HCT116 (cell line): ENCODE data around the gene CD207. TPM values are rescaled to one million over a fixed set of nuclear protein-coding genes. Genes with fewer than 3 reads are reported as not detected.

Experiments used
- ATAC-seq: fragments of 200-7000 bp; cut with Tn5 transposase; 2 replicates; pipeline ENCODE4 v1.9.1; 2020; ENCODE audit warnings: mild to moderate bottlenecking, moderate library complexity
- BruUV-seq: library from RNA; stranded (reverse); fragments of 400-500 nt; replicated peaks from 2 replicates; lab custom pipeline; 2021; lab: Mats Ljungman, UMichigan
- CTCF ChIA-PET: fragments of 300-600 bp; sonication (Branson Sonifier 250); formaldehyde crosslinking; loops from one replicate; lab custom pipeline; 2021; ENCODE audit warnings: antibody characterized with exemption; lab: Charles Lee
- POLR2A ChIA-PET: fragments of 300-600, 350-600 bp; sonication (Branson Sonifier 250); formaldehyde crosslinking; loops from one replicate; lab custom pipeline; 2021; ENCODE audit warnings: antibody characterized with exemption; lab: Charles Lee
- RAD21 ChIA-PET, 2 experiments: fragments of 300-600 bp; sonication (Branson Sonifier 250); formaldehyde crosslinking; loops; one replicate each; lab custom pipeline; 2023; ENCODE audit warnings: low total read pairs in 2 of 2; ENCODE audit not compliant: uncharacterized antibody in 2 of 2, unreplicated experiment in 2 of 2, low non-redundant PET in 1 of 2; lab: Charles Lee
- DNase-seq: peaks from one replicate; pipeline ENCODE4 v3.0.0-alpha.2; 2010; ENCODE audit warnings: low read depth, low spot score
- H2AFZ ChIP-seq: fragments of 200-600 bp; shearing (Covaris generic), sonication (generic); 2 replicates; pipeline ENCODE4 v1.6.1; 2017; ENCODE audit warnings: low read depth, mixed run types, mixed read lengths, antibody characterized with exemption, low read length; ENCODE audit not compliant: poor library complexity, severe bottlenecking
- H3K27ac ChIP-seq: 2 replicates; pipeline ENCODE4 v1.5.1; 2012; ENCODE audit warnings: low read depth, low read length
- H3K27me3 ChIP-seq: fragments of 200-600 bp; sonication (generic); 2 replicates; pipeline ENCODE4 v1.6.1; 2016; ENCODE audit warnings: mixed run types, low read length, mixed read lengths; ENCODE audit not compliant: insufficient read depth
- H3K36me3 ChIP-seq, 2 experiments: fragments of 200-500 bp in 1 of 2; fragments of 200-600 bp in 1 of 2; sonication (Bioruptor generic) in 1 of 2; sonication (generic) in 1 of 2; 2 replicates each; pipeline versions ENCODE4 v1.5.1 to v1.6.1; 2014 to 2016; ENCODE audit warnings: low read length in 2 of 2, inconsistent platforms in 1 of 2, mixed read lengths in 1 of 2, mixed run types in 1 of 2; ENCODE audit not compliant: insufficient read depth in 2 of 2, control insufficient read depth in 1 of 2
- H3K4me1 ChIP-seq, 2 experiments: fragments of 200-600 bp in 1 of 2; sonication (generic) in 1 of 2; 2 replicates each; pipeline versions ENCODE4 v1.5.1 to v1.6.1; 2012 to 2017; ENCODE audit warnings: low read length in 2 of 2, inconsistent platforms in 1 of 2, mild to moderate bottlenecking in 1 of 2, mixed read lengths in 1 of 2, mixed run types in 1 of 2, moderate library complexity in 1 of 2; ENCODE audit not compliant: insufficient read depth in 2 of 2, control insufficient read depth in 1 of 2
- H3K4me2 ChIP-seq: fragments of 200-600 bp; sonication (generic); 2 replicates; pipeline ENCODE4 v1.6.1; 2017; ENCODE audit warnings: mixed run types, low read length, mixed read lengths
- H3K4me3 ChIP-seq, 2 experiments: fragments of 200-600 bp in 1 of 2; sonication (generic) in 1 of 2; replicated peaks in 1 of 2; 2 replicates each; pipeline ENCODE4 v1.5.1; 2011 to 2016; ENCODE audit warnings: low read length in 2 of 2, control low read depth in 1 of 2, low read depth in 1 of 2, mild to moderate bottlenecking in 1 of 2, mixed read lengths in 1 of 2, mixed run types in 1 of 2
- H3K79me2 ChIP-seq: fragments of 200-600 bp; sonication (generic); 2 replicates; pipeline ENCODE4 v1.6.1; 2017; ENCODE audit warnings: mild to moderate bottlenecking, mixed run types, low read length, moderate library complexity, mixed read lengths; ENCODE audit not compliant: insufficient read depth
- H3K9ac ChIP-seq: fragments of 200-600 bp; sonication (generic); 2 replicates; pipeline ENCODE4 v1.6.1; 2016; ENCODE audit warnings: low read length, mixed read lengths
- H3K9me2 ChIP-seq: fragments of 200-600 bp; sonication (generic), shearing (Covaris generic); 2 replicates; pipeline ENCODE4 v1.6.1; 2017; ENCODE audit warnings: mixed run types, mild to moderate bottlenecking, moderate library complexity; ENCODE audit not compliant: insufficient read depth
- H3K9me3 ChIP-seq, 2 experiments: fragments of 200-500 bp in 1 of 2; fragments of 200-600 bp in 1 of 2; sonication (Bioruptor generic) in 1 of 2; sonication (generic) in 1 of 2; 2 replicates each; pipeline ENCODE4 v1.6.1; 2014 to 2017; ENCODE audit warnings: low read length in 2 of 2, mixed read lengths in 2 of 2, inconsistent platforms in 1 of 2, low read depth in 1 of 2, mild to moderate bottlenecking in 1 of 2, mixed run types in 1 of 2, moderate library complexity in 1 of 2; ENCODE audit not compliant: control insufficient read depth in 1 of 2, insufficient read depth in 1 of 2
- H4K20me1 ChIP-seq: fragments of 200-600 bp; sonication (generic), shearing (Covaris generic); 2 replicates; pipeline ENCODE4 v1.6.1; 2017; ENCODE audit warnings: mixed run types, mild to moderate bottlenecking, moderate library complexity; ENCODE audit not compliant: insufficient read depth
- ATF3 ChIP-seq: IDR thresholded peaks from 2 replicates; pipeline ENCODE4 v1.6.1; 2012
- ELF1 ChIP-seq: IDR thresholded peaks from 2 replicates; pipeline ENCODE4 v1.6.1; 2012; ENCODE audit warnings: low read depth, borderline replicate concordance
- EZH2 ChIP-seq: fragments of 200-600 bp; sonication (generic); IDR thresholded peaks from 2 replicates; pipeline ENCODE4 v1.6.1; 2017; ENCODE audit warnings: antibody characterized with exemption, mixed run types
- SIN3A ChIP-seq: IDR thresholded peaks from 2 replicates; pipeline ENCODE4 v1.6.1; 2012; ENCODE audit warnings: low read depth
- SRF ChIP-seq: IDR thresholded peaks from 2 replicates; pipeline ENCODE4 v1.6.1; 2012; ENCODE audit warnings: low read depth
- TCF7L2 ChIP-seq: IDR thresholded peaks from 2 replicates; pipeline ENCODE4 v1.7.0; 2011; ENCODE audit warnings: borderline replicate concordance, inconsistent platforms; ENCODE audit not compliant: insufficient read depth, insufficient read length; ENCODE audit errors: extremely low read depth
- YY1 ChIP-seq: IDR thresholded peaks from 2 replicates; pipeline ENCODE4 v1.6.1; 2011; ENCODE audit warnings: low read length, low read depth, moderate library complexity, mild to moderate bottlenecking; ENCODE audit not compliant: insufficient replicate concordance; ENCODE audit errors: extremely low read depth
- intact Hi-C: fragments of 100-400 bp; cut with micrococcal nuclease; formaldehyde crosslinking; loops from 2 replicates; pipeline ENCODE4 v1.10.0; 2022
- total RNA-seq: library from RNA; stranded (reverse); gene quantifications from one replicate; pipeline ENCODE4 v1.2.1, GENCODE V29; 2021; ENCODE audit not compliant: unreplicated experiment
- TF ChIP-seq, protein P1 (sequence below): IDR thresholded peaks from 2 replicates; pipeline ENCODE4 v1.6.1; 2011; ENCODE audit warnings: mild to moderate bottlenecking, low read length, moderate library complexity; ENCODE audit not compliant: insufficient replicate concordance; ENCODE audit errors: extremely low read depth

Gene CD207
- total RNA-seq, 1 experiment from 2014 or later: not detected

GRCh38 chr2:70842401-70842800 is 6.8 kb upstream of the CD207 start (continued):
- TF ChIP-seq EZH2: no peak
- no peak for TF ChIP-seq SIN3A
- TF ChIP-seq SRF: no peak
- no peak for TF ChIP-seq ELF1

DNA sequence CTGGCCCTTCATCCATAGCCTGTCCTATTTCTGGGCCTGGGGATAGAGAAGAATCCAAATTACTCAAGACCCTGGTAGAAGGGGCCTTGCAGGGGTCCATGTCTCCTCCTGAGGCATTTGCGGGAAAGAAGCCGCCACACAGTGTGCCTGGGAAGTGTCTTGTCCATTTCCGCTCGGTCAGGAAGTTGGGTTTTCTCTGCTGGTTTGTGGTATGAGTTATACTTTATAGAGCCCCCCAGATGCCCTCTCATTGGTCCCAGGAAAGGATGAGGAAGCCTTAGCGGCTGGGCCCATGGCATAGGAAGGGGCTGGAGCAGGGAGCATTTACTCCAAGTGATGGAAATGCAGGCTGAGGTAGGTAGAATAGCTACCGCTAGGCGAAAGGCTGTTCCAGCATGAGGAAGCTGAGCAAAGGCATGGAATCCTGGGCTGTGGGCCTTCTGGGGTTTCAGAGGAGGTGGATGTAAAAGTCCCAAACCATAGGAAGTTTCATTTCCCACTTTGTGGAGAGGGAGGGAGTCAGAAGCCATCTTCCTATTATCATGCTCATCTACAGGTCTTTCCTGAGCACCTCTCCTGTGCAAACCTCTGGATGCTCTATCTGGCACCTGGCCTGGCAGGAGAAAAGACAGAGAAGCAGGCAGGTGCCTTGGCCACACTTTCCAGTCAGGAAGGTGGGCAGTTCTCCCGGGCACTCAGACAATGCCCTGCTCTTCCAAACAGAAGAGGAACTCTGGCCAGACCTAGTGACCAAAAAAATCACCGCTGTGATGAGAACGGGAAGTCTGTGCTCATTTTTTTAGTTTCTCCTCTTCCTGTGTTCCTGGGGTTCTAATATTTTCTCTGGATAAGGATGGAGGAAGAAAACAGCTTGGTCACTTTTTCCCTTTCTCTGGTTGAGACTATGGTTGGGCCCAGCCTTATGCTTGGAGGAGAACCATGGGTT is 2.6 kb upstream of the CD207 start:
- no peaks in the 10 kb centered on the region for H3K4me1 ChIP-seq
- H3K9me2 ChIP-seq: no peaks in the 10 kb centered on the region
- intact Hi-C loops: no loop called here
- H3K9ac ChIP-seq: no peak overlapping the region
- H3K27me3 ChIP-seq: no peaks in the 10 kb centered on the region
- H3K79me2 ChIP-seq: no peaks in the 10 kb centered on the region
- POLR2A ChIA-PET: no interaction called here
- RAD21 ChIA-PET: interaction anchor here in 1 of 2 experiments (0.6 kb wide), 1 partner anchor 48 kb away, joined by 3 read pairs; the partner anchor contains the start of gene FIGLA
- H2AFZ ChIP-seq: no peak overlapping the region
- H3K27ac ChIP-seq: no peak overlapping the region
- no TSS peak for BruUV-seq
- no peaks in the 10 kb centered on the region for H3K36me3 ChIP-seq
- H3K4me2 ChIP-seq: no peak overlapping the region
- CTCF ChIA-PET: no interaction called here
- no peak for TF ChIP-seq TCF7L2
- DNase-seq (no peak), ATAC-seq (no peak)
- no peaks in the 10 kb centered on the region for H4K20me1 ChIP-seq
- H3K9me3 ChIP-seq: no peaks in the 10 kb centered on the region
- H3K4me3 ChIP-seq: no peak overlapping the region

GRCh38 chr2:70834881-70835280 is 735 bp downstream of the CD207 start:
- no TSS peak for BruUV-seq

More at GRCh38 chr2:70834881-70835280, 735 bp downstream of the CD207 start:
- Histone ChIP-seq H3K79me2 (no peaks in the 10 kb centered on the region), H2AFZ (no peak overlapping the region), H3K9ac (no peak overlapping the region), H3K36me3 (no peaks in the 10 kb centered on the region), H3K27ac (no peak overlapping the region), H3K4me2 (no peak overlapping the region), H3K27me3 (no peaks in the 10 kb centered on the region), H3K4me1 (no peaks in the 10 kb centered on the region), H4K20me1 (no peaks in the 10 kb centered on the region), H3K4me3 (no peak overlapping the region), H3K9me3 (no peaks in the 10 kb centered on the region), H3K9me2 (no peaks in the 10 kb centered on the region)
- ChIA-PET CTCF (no interaction called here), RAD21 (no interaction called here), POLR2A (interaction anchor here (0.5 kb wide), 1 partner anchor 392 kb away, joined by 4 read pairs; the partner anchor contains the start of gene PAIP2B)
- ATAC-seq (no peak), DNase-seq (no peak)
- intact Hi-C loops: no loop called here
- TF ChIP-seq ELF1: no peak
- TF ChIP-seq TCF7L2: no peak
- TF ChIP-seq ATF3: no peak
- no peak for TF ChIP-seq SIN3A
- no peak for TF ChIP-seq YY1
- no peak for TF ChIP-seq SRF
- TF ChIP-seq, protein P1, sequence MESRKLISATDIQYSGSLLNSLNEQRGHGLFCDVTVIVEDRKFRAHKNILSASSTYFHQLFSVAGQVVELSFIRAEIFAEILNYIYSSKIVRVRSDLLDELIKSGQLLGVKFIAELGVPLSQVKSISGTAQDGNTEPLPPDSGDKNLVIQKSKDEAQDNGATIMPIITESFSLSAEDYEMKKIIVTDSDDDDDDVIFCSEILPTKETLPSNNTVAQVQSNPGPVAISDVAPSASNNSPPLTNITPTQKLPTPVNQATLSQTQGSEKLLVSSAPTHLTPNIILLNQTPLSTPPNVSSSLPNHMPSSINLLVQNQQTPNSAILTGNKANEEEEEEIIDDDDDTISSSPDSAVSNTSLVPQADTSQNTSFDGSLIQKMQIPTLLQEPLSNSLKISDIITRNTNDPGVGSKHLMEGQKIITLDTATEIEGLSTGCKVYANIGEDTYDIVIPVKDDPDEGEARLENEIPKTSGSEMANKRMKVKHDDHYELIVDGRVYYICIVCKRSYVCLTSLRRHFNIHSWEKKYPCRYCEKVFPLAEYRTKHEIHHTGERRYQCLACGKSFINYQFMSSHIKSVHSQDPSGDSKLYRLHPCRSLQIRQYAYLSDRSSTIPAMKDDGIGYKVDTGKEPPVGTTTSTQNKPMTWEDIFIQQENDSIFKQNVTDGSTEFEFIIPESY: no peak
